Mesendoderm (in vitro differentiated cells): ENCODE results near the gene FSIP1.

Experiments used
- DNase-seq: peaks from one replicate; pipeline ENCODE4 v3.0.0; 2013
- H2AK5ac ChIP-seq: 2 replicates; pipeline ENCODE4 v1.6.1; 2013; ENCODE audit warnings: low read length, inconsistent platforms
- H2BK120ac ChIP-seq: 2 replicates; pipeline ENCODE4 v1.6.1; 2013; ENCODE audit warnings: low read depth, mild to moderate bottlenecking, low read length, moderate library complexity, mixed read lengths
- H2BK15ac ChIP-seq: replicated peaks from 2 replicates; pipeline ENCODE4 v1.6.1; 2013; ENCODE audit warnings: low read depth, mild to moderate bottlenecking, moderate library complexity
- H2BK5ac ChIP-seq: 2 replicates; pipeline ENCODE4 v1.6.1; 2013; ENCODE audit warnings: low read length, inconsistent platforms
- H3K18ac ChIP-seq: 2 replicates; pipeline ENCODE4 v1.6.1; 2013; ENCODE audit warnings: mild to moderate bottlenecking, low read length, mixed read lengths
- H3K23ac ChIP-seq: one replicate; pipeline ENCODE4 v1.6.1; 2013; ENCODE audit warnings: low read length
- H3K27ac ChIP-seq: 2 replicates; pipeline ENCODE4 v1.5.1; 2013; ENCODE audit warnings: low read depth, mild to moderate bottlenecking, inconsistent platforms, low read length, moderate library complexity
- H3K27me3 ChIP-seq: 2 replicates; pipeline ENCODE4 v1.6.1; 2013; ENCODE audit warnings: low read length, control low read depth, mild to moderate bottlenecking, inconsistent platforms; ENCODE audit not compliant: insufficient read depth, poor library complexity
- H3K36me3 ChIP-seq: 2 replicates; pipeline ENCODE4 v1.6.1; 2013; ENCODE audit warnings: low read length, inconsistent platforms; ENCODE audit not compliant: control insufficient read depth, insufficient read depth
- H3K4ac ChIP-seq: one replicate; pipeline ENCODE4 v1.6.1; 2013; ENCODE audit warnings: low read depth, mild to moderate bottlenecking, low read length, moderate library complexity
- H3K4me1 ChIP-seq: 2 replicates; pipeline ENCODE4 v1.6.1; 2013; ENCODE audit warnings: low read depth, low read length, inconsistent platforms; ENCODE audit not compliant: control insufficient read depth
- H3K4me2 ChIP-seq: 2 replicates; pipeline ENCODE4 v1.6.1; 2013; ENCODE audit warnings: low read length
- H3K4me3 ChIP-seq: 2 replicates; pipeline ENCODE4 v1.5.1; 2013; ENCODE audit warnings: mild to moderate bottlenecking, low read length
- H3K56ac ChIP-seq: one replicate; pipeline ENCODE4 v1.6.1; 2013; ENCODE audit warnings: low read length
- H3K79me1 ChIP-seq: 2 replicates; pipeline ENCODE4 v1.6.1; 2013; ENCODE audit warnings: low read length, inconsistent platforms
- H3K79me2 ChIP-seq: 2 replicates; pipeline ENCODE4 v1.6.1; 2013; ENCODE audit warnings: mild to moderate bottlenecking, low read length; ENCODE audit not compliant: control insufficient read depth, insufficient read depth
- H3K9ac ChIP-seq: 2 replicates; pipeline ENCODE4 v1.6.1; 2013; ENCODE audit warnings: low read length, inconsistent platforms
- H4K5ac ChIP-seq: one replicate; pipeline ENCODE4 v1.6.1; 2013; ENCODE audit warnings: low read length
- H4K8ac ChIP-seq: one replicate; pipeline ENCODE4 v1.6.1; 2013; ENCODE audit warnings: low read depth, mild to moderate bottlenecking, control low read depth, low read length, moderate library complexity
- WGBS: extraction: QIAGEN DNeasy Blood & Tissue Kit; methylation state at CpG from one replicate; pipeline ENCODE4 v1.1.7; 2013; ENCODE audit warnings: low lambda C conversion rate, missing lambda C conversion rate; ENCODE audit not compliant: insufficient coverage; ENCODE audit errors: extremely low coverage; 5-methylcytosine and 5-hydroxymethylcytosine counted together

Gene FSIP1

GRCh38 chr15:39558421-39558820 is 224.2 kb downstream of the FSIP1 start:
- H4K5ac ChIP-seq, result no peak overlapping the region
- no peak overlapping the region for H3K4ac ChIP-seq
- DNase-seq, result no peak
- no peak overlapping the region for H2AK5ac ChIP-seq
- H3K23ac ChIP-seq, result no peak overlapping the region
- WGBS, result no CpG with 5 or more reads among the region's 3 CpGs
- H2BK15ac ChIP-seq, result no peak overlapping the region
- no peak overlapping the region for H3K4me3 ChIP-seq
- no peaks in the 10 kb centered on the region for H3K4me1 ChIP-seq
- H4K8ac ChIP-seq, result no peak overlapping the region
- no peaks in the 10 kb centered on the region for H3K79me1 ChIP-seq
- no peaks in the 10 kb centered on the region for H3K36me3 ChIP-seq
- no peak overlapping the region for H3K56ac ChIP-seq
- H3K18ac ChIP-seq, result no peak overlapping the region
- no peak overlapping the region for H2BK120ac ChIP-seq
- no peak overlapping the region for H3K9ac ChIP-seq
- H3K4me2 ChIP-seq, result no peak overlapping the region
- H3K27ac ChIP-seq, result no peak overlapping the region
- H3K27me3 ChIP-seq, result no peaks in the 10 kb centered on the region
- no peaks in the 10 kb centered on the region for H3K79me2 ChIP-seq
- H2BK5ac ChIP-seq, result no peak overlapping the region

GRCh38 chr15:39556461-39556860 is 226.2 kb downstream of the FSIP1 start:
- Histone ChIP-seq H3K56ac (no peak overlapping the region), H3K79me1 (no peaks in the 10 kb centered on the region), H3K4me2 (no peak overlapping the region), H4K8ac (no peak overlapping the region), H3K23ac (no peak overlapping the region), H2BK5ac (no peak overlapping the region), H3K18ac (no peak overlapping the region), H3K27me3 (no peaks in the 10 kb centered on the region), H3K36me3 (no peaks in the 10 kb centered on the region), H4K5ac (no peak overlapping the region), H3K79me2 (no peaks in the 10 kb centered on the region), H3K4ac (no peak overlapping the region), H2BK15ac (no peak overlapping the region), H2BK120ac (no peak overlapping the region), H3K4me3 (no peak overlapping the region), H3K9ac (no peak overlapping the region), H3K4me1 (no peaks in the 10 kb centered on the region), H2AK5ac (no peak overlapping the region), H3K27ac (no peak overlapping the region)
- WGBS, result no CpG with 5 or more reads among the region's 7 CpGs
- DNase-seq, result no peak

- Histone ChIP-seq H3K9ac (no peak overlapping the region), H2BK15ac (no peak overlapping the region), H2BK120ac (no peak overlapping the region), H3K36me3 (no peaks in the 10 kb centered on the region), H3K79me2 (no peaks in the 10 kb centered on the region), H3K56ac (no peak overlapping the region), H3K79me1 (no peaks in the 10 kb centered on the region), H3K4ac (no peak overlapping the region), H2BK5ac (no peak overlapping the region), H2AK5ac (no peak overlapping the region), H3K4me1 (no peaks in the 10 kb centered on the region), H4K8ac (no peak overlapping the region), H4K5ac (no peak overlapping the region), H3K4me3 (no peak overlapping the region), H3K18ac (no peak overlapping the region), H3K27me3 (no peaks in the 10 kb centered on the region), H3K27ac (no peak overlapping the region), H3K23ac (no peak overlapping the region), H3K4me2 (no peak overlapping the region)
- WGBS, result no CpG with 5 or more reads among the region's 4 CpGs
- peak; percentile 39 for DNase-seq
Observed at GRCh38 chr15:39555885-39556284, 226.8 kb downstream of the FSIP1 start.

DNA sequence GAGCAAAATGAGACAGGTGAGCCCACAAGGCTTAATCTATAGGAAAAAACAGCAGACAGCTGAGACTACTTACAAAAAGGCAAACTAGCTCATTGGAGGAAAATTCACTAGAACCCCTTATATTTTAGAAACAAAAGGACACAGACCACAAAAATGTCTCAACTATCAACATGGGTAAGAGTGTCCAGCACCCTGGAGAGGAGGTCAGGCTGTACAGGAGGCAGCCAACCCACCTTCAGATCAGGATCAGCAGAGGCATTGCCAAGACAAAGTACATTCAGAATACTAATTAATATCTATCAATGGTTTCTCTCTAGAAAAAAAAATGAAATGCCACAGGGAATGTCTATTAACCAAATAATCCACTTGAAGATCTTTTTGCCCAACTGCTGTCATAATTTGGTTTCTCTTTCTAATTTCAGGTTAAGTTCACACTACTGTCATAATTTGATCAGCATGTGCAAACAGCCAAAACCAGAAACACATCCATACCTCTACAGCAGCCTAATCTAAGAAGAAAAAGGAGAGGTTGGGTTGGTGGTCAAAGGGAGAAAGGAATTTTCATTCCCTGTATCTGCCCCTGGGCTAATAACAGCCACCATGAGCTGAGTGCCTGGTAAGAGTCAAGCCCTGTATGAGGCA is 227.8 kb downstream of the FSIP1 start:
- Histone ChIP-seq H3K18ac (no peak overlapping the region), H3K27ac (no peak overlapping the region), H2BK15ac (no peak overlapping the region), H3K27me3 (no peaks in the 10 kb centered on the region), H3K4me2 (no peak overlapping the region), H2AK5ac (no peak overlapping the region), H3K79me1 (no peaks in the 10 kb centered on the region), H3K23ac (no peak overlapping the region), H3K4ac (no peak overlapping the region), H3K9ac (no peak overlapping the region), H3K56ac (no peak overlapping the region), H4K5ac (no peak overlapping the region), H2BK120ac (no peak overlapping the region), H2BK5ac (no peak overlapping the region), H3K79me2 (no peaks in the 10 kb centered on the region), H3K4me1 (no peaks in the 10 kb centered on the region), H3K36me3 (no peaks in the 10 kb centered on the region), H4K8ac (no peak overlapping the region), H3K4me3 (no peak overlapping the region)
- no peak for DNase-seq

GRCh38 chr15:39553947-39554693 is 228.5 kb downstream of the FSIP1 start:
- Histone ChIP-seq H3K4me3 (no peak overlapping the region), H2AK5ac (no peak overlapping the region), H4K5ac (no peak overlapping the region), H2BK120ac (no peak overlapping the region), H3K9ac (no peak overlapping the region), H3K4me2 (no peak overlapping the region), H3K36me3 (no peaks in the 10 kb centered on the region), H3K18ac (no peak overlapping the region), H3K79me2 (no peaks in the 10 kb centered on the region), H2BK15ac (no peak overlapping the region), H3K27ac (no peak overlapping the region), H4K8ac (no peak overlapping the region), H3K4ac (no peak overlapping the region), H3K23ac (no peak overlapping the region), H3K79me1 (no peaks in the 10 kb centered on the region), H3K27me3 (no peaks in the 10 kb centered on the region), H3K4me1 (no peaks in the 10 kb centered on the region), H2BK5ac (no peak overlapping the region), H3K56ac (no peak overlapping the region)
- no peak for DNase-seq
- WGBS, result no CpG with 5 or more reads among the region's 2 CpGs

DNA sequence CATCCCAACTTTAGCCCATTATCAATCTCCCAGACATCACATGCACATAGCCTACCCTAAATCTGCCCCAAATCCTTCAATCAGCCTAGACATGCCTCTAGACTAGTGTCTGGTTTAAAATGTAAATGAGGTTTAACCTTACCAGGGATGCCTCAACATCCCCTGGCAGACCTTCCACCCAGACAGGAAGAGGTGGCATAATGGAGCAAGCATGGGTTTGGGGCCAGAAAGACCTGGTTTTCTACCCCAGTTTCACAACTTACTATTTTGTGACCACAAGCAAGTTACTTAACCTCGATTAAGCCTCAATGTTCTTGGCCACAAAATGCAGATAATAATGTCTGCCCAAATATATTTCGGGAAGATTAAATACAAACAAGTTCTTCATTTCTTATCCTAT is 230.1 kb downstream of the FSIP1 start:
- Histone ChIP-seq H3K9ac (no peak overlapping the region), H3K18ac (no peak overlapping the region), H3K23ac (no peak overlapping the region), H3K79me2 (no peaks in the 10 kb centered on the region), H3K27ac (no peak overlapping the region), H2BK5ac (no peak overlapping the region), H2BK120ac (no peak overlapping the region), H3K4ac (no peak overlapping the region), H3K4me2 (no peak overlapping the region), H2BK15ac (no peak overlapping the region), H2AK5ac (no peak overlapping the region), H3K4me1 (no peaks in the 10 kb centered on the region), H4K8ac (no peak overlapping the region), H3K56ac (no peak overlapping the region), H4K5ac (no peak overlapping the region), H3K36me3 (no peaks in the 10 kb centered on the region), H3K79me1 (no peaks in the 10 kb centered on the region), H3K27me3 (no peaks in the 10 kb centered on the region), H3K4me3 (no peak overlapping the region)
- DNase-seq, result no peak
- WGBS, result no CpG with 5 or more reads among the region's 2 CpGs
